Activated CD8-positive, alpha-beta memory T cell treated with anti-CD3 and anti-CD28 coated beads, Interleukin-2, amount 10 ng/mL, durations not matched to agents 7 days and 5 days (primary cell): ENCODE results near the gene BORCS8. TPM values are rescaled to one million over a fixed set of nuclear protein-coding genes. Genes with fewer than 3 reads are reported as not detected.

Experiments used
- ATAC-seq: fragments of 150-1000 bp; cut with Tn5 transposase; one replicate; pipeline ENCODE4 v1.10.0; 2021; ENCODE audit warnings: moderate library complexity
- CTCF ChIA-PET: fragments of 350-600 bp; sonication (Branson Sonifier 250); formaldehyde crosslinking; loops from one replicate; lab custom pipeline; 2021; ENCODE audit warnings: antibody characterized with exemption; lab: Charles Lee
- DNase-seq: peaks from one replicate; pipeline ENCODE4 v3.0.0-alpha.2; 2020
- H3K27ac Mint-ChIP-seq: one replicate; pipeline ENCODE4 v1.8.0; 2021; ENCODE audit warnings: mild to moderate bottlenecking, mixed read lengths
- H3K27me3 Mint-ChIP-seq: one replicate; pipeline ENCODE4 v1.8.0; 2021; ENCODE audit warnings: mixed read lengths
- H3K36me3 Mint-ChIP-seq: one replicate; pipeline ENCODE4 v1.8.0; 2021; ENCODE audit warnings: mild to moderate bottlenecking, mixed read lengths
- H3K4me1 Mint-ChIP-seq: one replicate; pipeline ENCODE4 v1.8.0; 2021; ENCODE audit warnings: mixed read lengths
- H3K4me3 Mint-ChIP-seq: one replicate; pipeline ENCODE4 v1.8.0; 2021; ENCODE audit warnings: mild to moderate bottlenecking, moderate library complexity, mixed read lengths
- H3K9me3 Mint-ChIP-seq: one replicate; pipeline ENCODE4 v1.8.0; 2022; ENCODE audit warnings: low read depth, mixed read lengths
- total RNA-seq, 2 experiments: library from RNA; stranded (reverse); gene quantifications; one replicate each; pipeline ENCODE4 v1.2.3, GENCODE V29; 2021

Gene BORCS8
- total RNA-seq, 2 experiments from 2014 or later, result 33.1 to 34.8 TPM

GRCh38 chr19:19169236-19170052 lies 22.5 kb downstream of the BORCS8 start:
- no peak overlapping the region for H3K4me3 Mint-ChIP-seq
- CTCF ChIA-PET, result interaction anchor here (0.6 to 1.6 kb wide), 3 partner anchors 13 to 192 kb away, joined by 3 to 5 read pairs (median 4); no protein-coding TSS in a partner anchor
- DNase-seq (no peak), ATAC-seq (no peak)
- no peaks in the 10 kb centered on the region for H3K9me3 Mint-ChIP-seq
- H3K36me3 Mint-ChIP-seq, result no peaks in the 10 kb centered on the region
- no peak overlapping the region for H3K27ac Mint-ChIP-seq
- peaks cover 12% of the 10 kb centered on the region for H3K4me1 Mint-ChIP-seq
- H3K27me3 Mint-ChIP-seq, result no peaks in the 10 kb centered on the region

- CTCF ChIA-PET, result interaction anchor here (1.1 kb wide), 1 partner anchor 22 kb away, joined by 3 read pairs; no protein-coding TSS in a partner anchor
- DNase-seq, result no peak
- no peak overlapping the region for H3K27ac Mint-ChIP-seq
- no peaks in the 10 kb centered on the region for H3K27me3 Mint-ChIP-seq
- peaks cover 12% of the 10 kb centered on the region for H3K4me1 Mint-ChIP-seq
- H3K36me3 Mint-ChIP-seq, result no peaks in the 10 kb centered on the region
- no peak overlapping the region for H3K4me3 Mint-ChIP-seq
- no peaks in the 10 kb centered on the region for H3K9me3 Mint-ChIP-seq
- ATAC-seq, result no peak
Measured at GRCh38 chr19:19167612-19168011, 24.3 kb downstream of the BORCS8 start.

GRCh38 chr19:19165396-19165795 lies 26.6 kb downstream of the BORCS8 start:
- Mint-ChIP-seq H3K36me3 (no peaks in the 10 kb centered on the region), H3K4me3 (no peak overlapping the region), H3K27me3 (no peaks in the 10 kb centered on the region), H3K4me1 (peaks cover 8% of the 10 kb centered on the region), H3K9me3 (no peaks in the 10 kb centered on the region), H3K27ac (no peak overlapping the region)
- no peak for ATAC-seq
- DNase-seq, result no peak
- CTCF ChIA-PET, result no interaction called here

GRCh38 chr19:19162495-19162894 lies 29.5 kb downstream of the BORCS8 start:
- ATAC-seq (no peak), DNase-seq (no peak)
- Mint-ChIP-seq H3K36me3 (no peaks in the 10 kb centered on the region), H3K27me3 (no peaks in the 10 kb centered on the region), H3K4me1 (no peaks in the 10 kb centered on the region), H3K27ac (no peak overlapping the region), H3K9me3 (no peaks in the 10 kb centered on the region), H3K4me3 (no peak overlapping the region)
- CTCF ChIA-PET, result interaction anchor here (1.3 to 2.7 kb wide), 2 partner anchors 12 to 16 kb away, joined by 3 to 7 read pairs; no protein-coding TSS in a partner anchor

- no peaks in the 10 kb centered on the region for H3K9me3 Mint-ChIP-seq
- no peaks in the 10 kb centered on the region for H3K27me3 Mint-ChIP-seq
- H3K4me3 Mint-ChIP-seq, result no peak overlapping the region
- peaks cover 8% of the 10 kb centered on the region for H3K36me3 Mint-ChIP-seq
- no peaks in the 10 kb centered on the region for H3K4me1 Mint-ChIP-seq
- no peak for ATAC-seq
- DNase-seq, result no peak
- no peak overlapping the region for H3K27ac Mint-ChIP-seq
- CTCF ChIA-PET, result interaction anchor here (1.9 to 2.7 kb wide), 2 partner anchors 14 to 15 kb away, joined by 4 to 7 read pairs; no protein-coding TSS in a partner anchor
Measured at GRCh38 chr19:19160461-19161035, 31.4 kb downstream of the BORCS8 start.

- H3K4me3 Mint-ChIP-seq, result no peak overlapping the region
- DNase-seq, result no peak
- H3K4me1 Mint-ChIP-seq, result no peaks in the 10 kb centered on the region
- H3K36me3 Mint-ChIP-seq, result peaks cover 8% of the 10 kb centered on the region
- CTCF ChIA-PET, result interaction anchor here (1.1 to 1.9 kb wide), 2 partner anchors 14 to 16 kb away, joined by 3 to 4 read pairs; no protein-coding TSS in a partner anchor
- H3K27me3 Mint-ChIP-seq, result no peaks in the 10 kb centered on the region
- no peak for ATAC-seq
- no peaks in the 10 kb centered on the region for H3K9me3 Mint-ChIP-seq
- no peak overlapping the region for H3K27ac Mint-ChIP-seq
Measured at GRCh38 chr19:19159534-19159933, 32.4 kb downstream of the BORCS8 start.

GRCh38 chr19:19157808-19158207 lies 34.1 kb downstream of the BORCS8 start:
- CTCF ChIA-PET, result interaction anchor here (1.4 to 1.8 kb wide), 4 partner anchors 12 to 17 kb away, joined by 3 to 6 read pairs (median 4); no protein-coding TSS in a partner anchor
- DNase-seq (no peak), ATAC-seq (no peak)
- Mint-ChIP-seq H3K27ac (no peak overlapping the region), H3K4me3 (no peak overlapping the region), H3K9me3 (no peaks in the 10 kb centered on the region), H3K36me3 (peaks cover 8% of the 10 kb centered on the region), H3K27me3 (no peaks in the 10 kb centered on the region), H3K4me1 (no peaks in the 10 kb centered on the region)

- Mint-ChIP-seq H3K27ac (no peak overlapping the region), H3K4me3 (no peak overlapping the region), H3K9me3 (no peaks in the 10 kb centered on the region), H3K27me3 (no peaks in the 10 kb centered on the region), H3K4me1 (no peaks in the 10 kb centered on the region), H3K36me3 (peaks cover 8% of the 10 kb centered on the region)
- no peak for DNase-seq
- CTCF ChIA-PET, result interaction anchor here (0.5 to 1.9 kb wide), 7 partner anchors 10 to 210 kb away, joined by 3 to 8 read pairs (median 4); partner anchors contain the start of gene MEF2B
- ATAC-seq, result no peak
Measured at GRCh38 chr19:19155495-19156219, 36.3 kb downstream of the BORCS8 start.

- Mint-ChIP-seq H3K36me3 (peaks cover 8% of the 10 kb centered on the region), H3K27me3 (no peaks in the 10 kb centered on the region), H3K4me1 (no peaks in the 10 kb centered on the region), H3K9me3 (no peaks in the 10 kb centered on the region), H3K27ac (no peak overlapping the region), H3K4me3 (no peak overlapping the region)
- DNase-seq (no peak), ATAC-seq (no peak)
- CTCF ChIA-PET, result interaction anchor here (0.5 to 1.5 kb wide), 4 partner anchors 9 to 211 kb away, joined by 3 to 6 read pairs (median 4); no protein-coding TSS in a partner anchor
Measured at GRCh38 chr19:19154768-19155494, 37.0 kb downstream of the BORCS8 start.

- no peaks in the 10 kb centered on the region for H3K4me1 Mint-ChIP-seq
- no peak overlapping the region for H3K27ac Mint-ChIP-seq
- peaks cover 8% of the 10 kb centered on the region for H3K36me3 Mint-ChIP-seq
- ATAC-seq, result no peak
- H3K27me3 Mint-ChIP-seq, result no peaks in the 10 kb centered on the region
- no peaks in the 10 kb centered on the region for H3K9me3 Mint-ChIP-seq
- no peak for DNase-seq
- no peak overlapping the region for H3K4me3 Mint-ChIP-seq
- CTCF ChIA-PET, result interaction anchor here (1.3 kb wide), 1 partner anchor 22 kb away, joined by 4 read pairs; no protein-coding TSS in a partner anchor
Measured at GRCh38 chr19:19152668-19153384, 39.1 kb downstream of the BORCS8 start.

- Mint-ChIP-seq H3K27ac (no peak overlapping the region), H3K36me3 (peaks cover 4% of the 10 kb centered on the region), H3K4me3 (no peak overlapping the region), H3K9me3 (no peaks in the 10 kb centered on the region), H3K27me3 (no peaks in the 10 kb centered on the region), H3K4me1 (no peaks in the 10 kb centered on the region)
- ATAC-seq (no peak), DNase-seq (no peak)
- CTCF ChIA-PET, result interaction anchor here (1.6 kb wide), 1 partner anchor 23 kb away, joined by 4 read pairs; no protein-coding TSS in a partner anchor
Measured at GRCh38 chr19:19151418-19151817, 40.5 kb downstream of the BORCS8 start.

- CTCF ChIA-PET, result interaction anchor here (1.3 to 2.6 kb wide), 2 partner anchors 25 to 166 kb away, joined by 3 to 16 read pairs; no protein-coding TSS in a partner anchor
- H3K36me3 Mint-ChIP-seq, result no peaks in the 10 kb centered on the region
Measured at GRCh38 chr19:19149435-19149834, 42.5 kb downstream of the BORCS8 start.

More at GRCh38 chr19:19149435-19149834, 42.5 kb downstream of the BORCS8 start:
- Mint-ChIP-seq H3K27ac (no peak overlapping the region), H3K4me3 (no peak overlapping the region), H3K4me1 (no peaks in the 10 kb centered on the region), H3K9me3 (no peaks in the 10 kb centered on the region), H3K27me3 (no peaks in the 10 kb centered on the region)
- DNase-seq, result no peak
- no peak for ATAC-seq
